H9 (cell line): ENCODE measurements around the gene BLVRB. TPM values are rescaled to one million over a fixed set of nuclear protein-coding genes. Genes with fewer than 3 reads are reported as not detected.

ENCODE experiments used
- DNase-seq: peaks from one replicate; pipeline ENCODE4 v3.0.0-alpha.2; 2017
- H2AFZ ChIP-seq: one replicate; pipeline ENCODE4 v1.6.1; 2013; ENCODE audit warnings: mild to moderate bottlenecking, low read length, control low read depth, moderate library complexity
- H2AK5ac ChIP-seq: 2 replicates; pipeline ENCODE4 v1.6.1; 2013; ENCODE audit warnings: low read length, control low read depth, mixed read lengths; ENCODE audit not compliant: insufficient read length
- H2BK120ac ChIP-seq: one replicate; pipeline ENCODE4 v1.6.1; 2013; ENCODE audit warnings: low read depth, mild to moderate bottlenecking, low read length, control low read depth, inconsistent platforms; ENCODE audit not compliant: poor library complexity, severe bottlenecking
- H2BK12ac ChIP-seq: 2 replicates; pipeline ENCODE4 v1.6.1; 2013; ENCODE audit warnings: low read length, control low read depth, mixed read lengths, low read depth; ENCODE audit not compliant: insufficient read length
- H2BK15ac ChIP-seq: 2 replicates; pipeline ENCODE4 v1.6.1; 2013; ENCODE audit warnings: low read depth, low read length, control low read depth
- H2BK20ac ChIP-seq: one replicate; pipeline ENCODE4 v1.6.1; 2013; ENCODE audit warnings: low read depth, mild to moderate bottlenecking, low read length, control low read depth, inconsistent platforms; ENCODE audit not compliant: poor library complexity, severe bottlenecking
- H2BK5ac ChIP-seq: 2 replicates; pipeline ENCODE4 v1.6.1; 2013; ENCODE audit warnings: low read length, control low read depth, mixed read lengths; ENCODE audit not compliant: insufficient read length
- H3K14ac ChIP-seq: 2 replicates; pipeline ENCODE4 v1.6.1; 2013; ENCODE audit warnings: low read length, control low read depth; ENCODE audit not compliant: insufficient read depth
- H3K18ac ChIP-seq: 2 replicates; pipeline ENCODE4 v1.6.1; 2013; ENCODE audit warnings: low read depth, mild to moderate bottlenecking, mixed read lengths, low read length, control low read depth; ENCODE audit not compliant: insufficient read length
- H3K23ac ChIP-seq: 2 replicates; pipeline ENCODE4 v1.6.1; 2013; ENCODE audit warnings: low read length, control low read depth, mixed read lengths, low read depth; ENCODE audit not compliant: insufficient read length
- H3K23me2 ChIP-seq: 2 replicates; pipeline ENCODE4 v1.6.1; 2013; ENCODE audit warnings: low read depth, mild to moderate bottlenecking, mixed read lengths, low read length, control low read depth; ENCODE audit not compliant: insufficient read length, poor library complexity, severe bottlenecking
- H3K27ac ChIP-seq: 2 replicates; pipeline ENCODE4 v1.5.1; 2013; ENCODE audit warnings: low read length, control low read depth, mixed read lengths, low read depth; ENCODE audit not compliant: insufficient read length
- H3K27me3 ChIP-seq: 2 replicates; pipeline ENCODE4 v1.6.1; 2013; ENCODE audit warnings: low read length, control low read depth, inconsistent platforms; ENCODE audit not compliant: insufficient read depth
- H3K4ac ChIP-seq: 2 replicates; pipeline ENCODE4 v1.6.1; 2013; ENCODE audit warnings: low read depth, mild to moderate bottlenecking, control low read depth, inconsistent platforms, low read length, moderate library complexity
- H3K4me1 ChIP-seq: 2 replicates; pipeline ENCODE4 v1.6.1; 2013; ENCODE audit warnings: low read length, control low read depth, inconsistent platforms; ENCODE audit not compliant: insufficient read depth
- H3K4me2 ChIP-seq: 2 replicates; pipeline ENCODE4 v1.6.1; 2013; ENCODE audit warnings: low read length, control low read depth, mixed read lengths; ENCODE audit not compliant: insufficient read length, insufficient read depth
- H3K56ac ChIP-seq: 2 replicates; pipeline ENCODE4 v1.6.1; 2013; ENCODE audit warnings: low read depth, mild to moderate bottlenecking, mixed read lengths, low read length, control low read depth; ENCODE audit not compliant: insufficient read length
- H3K79me1 ChIP-seq: 2 replicates; pipeline ENCODE4 v1.6.1; 2013; ENCODE audit warnings: low read depth, mild to moderate bottlenecking, moderate library complexity, low read length, control low read depth, inconsistent platforms; ENCODE audit not compliant: insufficient read depth, poor library complexity, severe bottlenecking
- H3K79me2 ChIP-seq: 2 replicates; pipeline ENCODE4 v1.6.1; 2013; ENCODE audit warnings: low read length, control low read depth, inconsistent platforms; ENCODE audit not compliant: insufficient read depth
- H3K9ac ChIP-seq: 2 replicates; pipeline ENCODE4 v1.6.1; 2013; ENCODE audit warnings: low read length, control low read depth, mixed read lengths; ENCODE audit not compliant: insufficient read length; ENCODE audit errors: extremely low read depth
- H3K9me3 ChIP-seq: one replicate; pipeline ENCODE4 v1.6.1; 2013; ENCODE audit warnings: low read depth, low read length, inconsistent platforms; ENCODE audit not compliant: control insufficient read depth
- H3T11ph ChIP-seq: one replicate; pipeline ENCODE4 v1.6.1; 2013; ENCODE audit warnings: mild to moderate bottlenecking, low read length, control low read depth, inconsistent platforms
- H4K20me1 ChIP-seq: one replicate; pipeline ENCODE4 v1.6.1; 2013; ENCODE audit not compliant: control insufficient read depth, insufficient read length, insufficient read depth
- H4K5ac ChIP-seq: 2 replicates; pipeline ENCODE4 v1.6.1; 2013; ENCODE audit warnings: low read depth, mild to moderate bottlenecking, mixed read lengths, low read length, control low read depth; ENCODE audit not compliant: insufficient read length
- H4K8ac ChIP-seq: replicated peaks from 2 replicates; pipeline ENCODE4 v1.6.1; 2013; ENCODE audit warnings: low read length, control low read depth, mixed read lengths, low read depth; ENCODE audit not compliant: insufficient read length
- H4K91ac ChIP-seq: 2 replicates; pipeline ENCODE4 v1.6.1; 2013; ENCODE audit warnings: low read depth, mild to moderate bottlenecking, moderate library complexity, mixed read lengths, low read length, control low read depth; ENCODE audit not compliant: insufficient read length
- H3K27ac Mint-ChIP-seq, 3 experiments: 2 replicates in 2 of 3; 3 replicates in 1 of 3; pipeline ENCODE4 v1.8.0; 2020 to 2021; ENCODE audit warnings: mixed read lengths in 3 of 3, mild to moderate bottlenecking in 1 of 3, moderate library complexity in 1 of 3
- H3K27me3 Mint-ChIP-seq: 2 replicates; pipeline ENCODE4 v1.8.0; 2021; ENCODE audit warnings: low read depth, mild to moderate bottlenecking, moderate library complexity, mixed read lengths
- H3K36me3 Mint-ChIP-seq, 3 experiments: 2 replicates in 2 of 3; 3 replicates in 1 of 3; pipeline ENCODE4 v1.8.0; 2020 to 2021; ENCODE audit warnings: low read depth in 3 of 3, mixed read lengths in 3 of 3; ENCODE audit not compliant: insufficient read depth in 1 of 3
- H3K4me1 Mint-ChIP-seq, 2 experiments: 2 replicates each; pipeline ENCODE4 v1.8.0; 2020; ENCODE audit warnings: mixed read lengths in 2 of 2
- H3K4me3 Mint-ChIP-seq, 2 experiments: 2 replicates in 1 of 2; 3 replicates in 1 of 2; pipeline ENCODE4 v1.8.0; 2020 to 2021; ENCODE audit warnings: mild to moderate bottlenecking in 2 of 2, mixed read lengths in 2 of 2, moderate library complexity in 1 of 2
- H3K9me3 Mint-ChIP-seq, 2 experiments: 2 replicates in 1 of 2; 3 replicates in 1 of 2; pipeline ENCODE4 v1.8.0; 2020; ENCODE audit warnings: mild to moderate bottlenecking in 2 of 2, mixed read lengths in 2 of 2, moderate library complexity in 1 of 2
- WGBS: extraction: QIAGEN DNeasy Blood & Tissue Kit; methylation state at CpG from one replicate; pipeline ENCODE4 v1.1.7; 2013; ENCODE audit warnings: missing lambda C conversion rate, low lambda C conversion rate, mixed read lengths; ENCODE audit not compliant: insufficient read length; ENCODE audit errors: extremely low coverage; 5-methylcytosine and 5-hydroxymethylcytosine counted together
- total RNA-seq: library from RNA; stranded (reverse); gene quantifications from 2 replicates; pipeline ENCODE4 v1.2.1, GENCODE V29; 2021
- TF ChIP-seq, protein P1 (sequence below): fragments of 200-600 bp; sonication (generic); conservative IDR thresholded peaks from 3 replicates; pipeline ENCODE4 v1.8.0; 2021; ENCODE audit warnings: antibody characterized with exemption, mild to moderate bottlenecking

Gene BLVRB
- total RNA-seq, 1 experiment from 2014 or later, result 27.9 TPM

DNA sequence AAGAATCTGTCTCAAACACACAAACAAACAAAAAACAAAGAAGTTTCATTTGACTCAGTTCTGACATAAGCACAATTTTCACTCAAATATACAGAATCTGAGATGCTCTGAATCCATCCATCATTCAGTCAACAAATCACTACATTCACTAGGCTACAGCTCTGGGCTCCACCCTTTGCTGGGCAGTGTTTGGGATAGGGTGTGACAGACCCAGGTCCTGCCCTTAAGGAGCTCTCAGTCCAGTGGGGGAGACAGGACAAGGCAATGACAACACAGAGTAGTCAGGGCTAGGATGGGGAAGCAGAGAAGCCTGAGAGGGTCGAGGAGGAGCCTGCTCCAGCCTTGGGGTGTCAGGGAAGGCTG, 46.5 kb upstream of the BLVRB start:
- H2AK5ac ChIP-seq, result no peak overlapping the region
- no peak overlapping the region for H2BK120ac ChIP-seq
- Mint-ChIP-seq H3K36me3 (peaks cover 0 to 3% (median 0%) of the 10 kb centered on the region in 3 experiments; a peak in 1 of 7 replicates), H3K27me3 (peaks cover 88% of the 10 kb centered on the region), H3K27ac (no peak overlapping the region), H3K4me1 (peaks cover 0 to 10% of the 10 kb centered on the region in 2 experiments; a peak in 2 of 4 replicates), H3K4me3 (peak overlapping the region in 1 of 2 experiments; percentile 70; a peak in 4 of 5 replicates), H3K9me3 (peaks cover 7 to 12% of the 10 kb centered on the region in 2 experiments; a peak in 4 of 5 replicates)
- H2BK20ac ChIP-seq, result no peak overlapping the region
- TF ChIP-seq, protein P1, sequence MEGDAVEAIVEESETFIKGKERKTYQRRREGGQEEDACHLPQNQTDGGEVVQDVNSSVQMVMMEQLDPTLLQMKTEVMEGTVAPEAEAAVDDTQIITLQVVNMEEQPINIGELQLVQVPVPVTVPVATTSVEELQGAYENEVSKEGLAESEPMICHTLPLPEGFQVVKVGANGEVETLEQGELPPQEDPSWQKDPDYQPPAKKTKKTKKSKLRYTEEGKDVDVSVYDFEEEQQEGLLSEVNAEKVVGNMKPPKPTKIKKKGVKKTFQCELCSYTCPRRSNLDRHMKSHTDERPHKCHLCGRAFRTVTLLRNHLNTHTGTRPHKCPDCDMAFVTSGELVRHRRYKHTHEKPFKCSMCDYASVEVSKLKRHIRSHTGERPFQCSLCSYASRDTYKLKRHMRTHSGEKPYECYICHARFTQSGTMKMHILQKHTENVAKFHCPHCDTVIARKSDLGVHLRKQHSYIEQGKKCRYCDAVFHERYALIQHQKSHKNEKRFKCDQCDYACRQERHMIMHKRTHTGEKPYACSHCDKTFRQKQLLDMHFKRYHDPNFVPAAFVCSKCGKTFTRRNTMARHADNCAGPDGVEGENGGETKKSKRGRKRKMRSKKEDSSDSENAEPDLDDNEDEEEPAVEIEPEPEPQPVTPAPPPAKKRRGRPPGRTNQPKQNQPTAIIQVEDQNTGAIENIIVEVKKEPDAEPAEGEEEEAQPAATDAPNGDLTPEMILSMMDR, result no peak
- no peaks in the 10 kb centered on the region for H3K23me2 ChIP-seq
- peaks cover 8% of the 10 kb centered on the region for H3K9me3 ChIP-seq
- H4K8ac ChIP-seq, result no peak overlapping the region
- H4K91ac ChIP-seq, result no peak overlapping the region
- H2BK15ac ChIP-seq, result no peak overlapping the region; the same call in 1 of the 2 replicates
- H4K5ac ChIP-seq, result no peak overlapping the region
- no peak overlapping the region for H3K4ac ChIP-seq
- H3K4me2 ChIP-seq, result peak overlapping the region; percentile 9
- H2BK5ac ChIP-seq, result no peak overlapping the region
- no peaks in the 10 kb centered on the region for H3K79me1 ChIP-seq
- no peak overlapping the region for H3K23ac ChIP-seq
- peaks cover 29% of the 10 kb centered on the region for H3K27me3 ChIP-seq
- no peak overlapping the region for H3K27ac ChIP-seq
- no peak overlapping the region for H2AFZ ChIP-seq
- no peak overlapping the region for H3K14ac ChIP-seq
- H4K20me1 ChIP-seq, result no peaks in the 10 kb centered on the region
- WGBS, result no CpG with 5 or more reads among the region's 1 CpG
- no peak overlapping the region for H3K18ac ChIP-seq
- no peaks in the 10 kb centered on the region for H3K79me2 ChIP-seq
- H3T11ph ChIP-seq, result no peak overlapping the region
- no peak overlapping the region for H2BK12ac ChIP-seq
- H3K56ac ChIP-seq, result no peak overlapping the region
- DNase-seq, result no peak
- H3K4me1 ChIP-seq, result no peaks in the 10 kb centered on the region
- H3K9ac ChIP-seq, result no peak overlapping the region
